ENCODE measurements around the gene DLGAP1.

DLGAP1 gene

DNA sequence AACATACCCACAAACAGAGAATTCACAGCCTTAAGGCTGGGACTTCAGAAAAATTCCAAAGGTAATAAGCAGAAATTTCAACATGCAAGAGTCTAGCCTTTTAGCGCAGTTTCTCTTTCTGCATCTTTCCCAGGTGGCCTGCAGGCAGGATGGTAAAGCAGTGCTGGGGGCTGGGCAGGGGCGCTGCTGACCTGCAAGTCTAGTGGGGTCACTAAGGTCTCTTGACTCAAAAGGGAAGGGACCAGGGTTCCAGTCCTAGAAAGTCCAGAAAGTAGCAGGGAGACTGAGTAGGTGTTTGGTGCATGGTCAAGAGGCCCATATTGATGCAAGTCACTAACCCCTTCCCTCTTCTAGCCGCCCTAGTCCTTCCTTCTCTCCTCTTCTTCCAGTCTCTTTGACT lies 835.9 kb downstream of the DLGAP1 start:
- H3K27ac ChIP-seq: no peak overlapping the region

GRCh38 chr18:3616744-3617143 lies 838.4 kb downstream of the DLGAP1 start:
- Histone ChIP-seq H3K4me3 (ENCODE audit: low read depth, low read length) (no peak overlapping the region), H3K27ac (no peak overlapping the region), H3K9me3 (ENCODE audit: severe bottlenecking) (no peaks in the 10 kb centered on the region), H3K36me3 (no peaks in the 10 kb centered on the region), H3K27me3 (ENCODE audit: insufficient read depth, low read depth, severe bottlenecking) (no peaks in the 10 kb centered on the region)
- TF ChIP-seq CTCF (IDR thresholded peaks at IDR 0.05; ENCODE audit: low read depth, low read length): no peak
- DNase-seq: no peak

More for the DNA sequence above, 835.9 kb downstream of the DLGAP1 start:
- no peak for TF ChIP-seq CTCF (IDR thresholded peaks at IDR 0.05; ENCODE audit: low read depth, low read length)
- no peak overlapping the region for H3K4me3 ChIP-seq (ENCODE audit: low read depth, low read length)
- no peak for DNase-seq
- no peaks in the 10 kb centered on the region for H3K9me3 ChIP-seq (ENCODE audit: severe bottlenecking)
- H3K27me3 ChIP-seq (ENCODE audit: insufficient read depth, low read depth, severe bottlenecking): no peaks in the 10 kb centered on the region
- H3K36me3 ChIP-seq: no peaks in the 10 kb centered on the region

DNA sequence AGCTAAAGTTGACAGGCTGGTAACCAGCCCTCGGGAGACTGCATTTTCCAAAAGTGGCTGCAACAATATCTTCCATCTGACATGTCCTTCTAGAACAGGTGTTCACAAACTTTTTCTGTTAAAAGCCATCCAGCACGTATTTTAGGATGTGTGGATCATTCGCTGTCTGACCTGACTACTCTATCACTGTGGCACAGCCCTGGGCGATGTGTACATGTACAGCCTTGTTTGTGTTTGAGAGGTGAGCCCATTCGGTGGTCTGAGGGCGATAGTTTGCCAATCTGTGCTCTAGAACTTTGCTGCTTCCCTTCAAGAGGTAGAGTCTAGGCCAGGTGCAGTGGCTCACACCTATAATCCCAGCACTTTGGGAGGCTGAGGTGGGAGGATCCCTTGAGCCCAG lies 839.0 kb downstream of the DLGAP1 start:
- no peaks in the 10 kb centered on the region for H3K36me3 ChIP-seq
- H3K4me3 ChIP-seq (ENCODE audit: low read depth, low read length): no peak overlapping the region
- DNase-seq: no peak
- no peaks in the 10 kb centered on the region for H3K27me3 ChIP-seq (ENCODE audit: insufficient read depth, low read depth, severe bottlenecking)
- TF ChIP-seq CTCF (IDR thresholded peaks at IDR 0.05; ENCODE audit: low read depth, low read length): no peak
- no peak overlapping the region for H3K27ac ChIP-seq
- H3K9me3 ChIP-seq (ENCODE audit: severe bottlenecking): no peaks in the 10 kb centered on the region

DNA sequence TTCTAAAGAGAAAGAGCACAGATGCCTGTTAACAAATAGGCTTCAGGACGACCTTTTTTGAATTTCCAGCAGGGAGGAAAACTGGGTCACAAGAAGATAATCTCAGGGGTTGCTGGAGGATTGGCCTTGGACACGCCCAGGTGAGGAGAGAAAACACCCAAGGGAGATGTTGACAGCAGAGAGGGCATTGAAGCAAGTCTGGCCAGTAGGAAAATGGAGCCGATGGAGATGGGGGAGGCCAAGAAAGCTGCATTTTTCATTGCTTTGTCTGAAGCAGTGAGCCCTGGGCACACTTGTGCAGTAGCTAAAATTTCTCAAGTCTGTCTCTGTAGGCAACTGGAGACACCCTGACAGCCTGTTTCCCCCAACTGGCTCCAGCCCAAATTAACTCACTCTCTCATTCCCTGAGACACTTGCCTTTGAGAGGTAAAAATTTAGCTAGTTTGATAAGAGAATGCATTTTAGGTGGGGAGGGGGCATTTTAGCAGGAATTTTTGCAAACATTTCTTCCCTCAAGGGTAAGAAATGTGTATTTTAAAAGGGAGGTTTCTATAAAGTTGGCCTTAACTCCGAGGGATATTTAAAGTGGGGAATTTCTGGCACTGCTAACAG lies 839.6 kb downstream of the DLGAP1 start:
- TF ChIP-seq CTCF (IDR thresholded peaks at IDR 0.05; ENCODE audit: low read depth, low read length): no peak
- Histone ChIP-seq H3K27ac (0 out of 2 replicates have a peak overlapping the region, but pooled peaks have one; percentile 38), H3K27me3 (ENCODE audit: insufficient read depth, low read depth, severe bottlenecking) (no peaks in the 10 kb centered on the region), H3K9me3 (ENCODE audit: severe bottlenecking) (no peaks in the 10 kb centered on the region), H3K36me3 (no peaks in the 10 kb centered on the region), H3K4me3 (ENCODE audit: low read depth, low read length) (no peak overlapping the region)
- peak; percentile 52 for DNase-seq

DNA sequence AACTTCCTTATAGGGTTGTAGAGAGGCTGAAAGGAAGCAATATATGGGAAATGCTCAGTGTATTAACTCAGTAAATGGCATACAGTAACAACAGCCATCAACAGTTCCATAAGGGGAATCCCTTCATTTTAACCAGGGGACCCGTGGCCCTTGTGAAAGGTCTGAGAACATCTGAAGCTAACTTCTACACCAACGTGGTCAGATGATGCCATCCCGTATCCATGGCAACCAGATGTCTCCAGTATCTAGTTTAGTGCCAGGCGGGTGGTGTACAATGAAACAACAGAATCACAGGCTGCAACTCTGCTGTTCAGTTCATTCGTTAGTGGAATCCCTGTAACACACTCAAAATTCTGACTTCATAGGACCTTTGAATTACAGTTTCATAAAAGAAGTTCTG lies 842.8 kb downstream of the DLGAP1 start:
- Histone ChIP-seq H3K36me3 (no peaks in the 10 kb centered on the region), H3K27me3 (ENCODE audit: insufficient read depth, low read depth, severe bottlenecking) (no peaks in the 10 kb centered on the region), H3K9me3 (ENCODE audit: severe bottlenecking) (no peaks in the 10 kb centered on the region), H3K27ac (no peak overlapping the region), H3K4me3 (ENCODE audit: low read depth, low read length) (no peak overlapping the region)
- no peak for DNase-seq
- no peak for TF ChIP-seq CTCF (IDR thresholded peaks at IDR 0.05; ENCODE audit: low read depth, low read length)

Data from WERI-Rb-1 (cell line).